ENCODE data around the gene DNAJA2.
A peak's percentile ranks its signal among the peaks of the same experiment; 100 is the strongest.
"Not testable (repeated sequence)": the region's sequence is repeated elsewhere in the genome, so short reads cannot be mapped to it uniquely, and the experiment has no call there.

Gene DNAJA2

GRCh38 chr16:46973207-46973995, at the start of gene DNAJA2:
TSS of gene DNAJA2 (minus strand) at chr16:46973674. CDS start at chr16:46973572, 102 bp downstream.
- peak; percentile 93 to 95 for DNase-seq (ENCODE audit: low read depth in 2 of 2)

- no peak for DNase-seq (ENCODE audit: low read depth in 2 of 2)
Measured at GRCh38 chr16:47019568-47019967, 46.1 kb upstream of the DNAJA2 start.

GRCh38 chr16:47018223-47018891, 44.9 kb upstream of the DNAJA2 start:
- peak; percentile 7 to 19 for DNase-seq (ENCODE audit: low read depth in 2 of 2)

GRCh38 chr16:47017636-47018035, 44.2 kb upstream of the DNAJA2 start:
- DNase-seq (ENCODE audit: low read depth in 2 of 2): no peak

- DNase-seq (ENCODE audit: low read depth in 2 of 2): no peak
Measured at GRCh38 chr16:47016700-47017133, 43.2 kb upstream of the DNAJA2 start.

- no peak for DNase-seq (ENCODE audit: low read depth in 2 of 2)
Measured at GRCh38 chr16:47013910-47014309, 40.4 kb upstream of the DNAJA2 start.

- DNase-seq (ENCODE audit: low read depth in 2 of 2): no peak
Measured at GRCh38 chr16:47013172-47013571, 39.7 kb upstream of the DNAJA2 start.

- DNase-seq (ENCODE audit: low read depth in 2 of 2): not testable (repeated sequence)
Measured at GRCh38 chr16:47010812-47011211, 37.3 kb upstream of the DNAJA2 start.

- no peak for DNase-seq (ENCODE audit: low read depth in 2 of 2)
Measured at GRCh38 chr16:47008612-47009011, 35.1 kb upstream of the DNAJA2 start.

- DNase-seq (ENCODE audit: low read depth in 2 of 2): no peak
Measured at GRCh38 chr16:47008174-47008573, 34.7 kb upstream of the DNAJA2 start.

GRCh38 chr16:47004652-47005051, 31.2 kb upstream of the DNAJA2 start:
- no peak for DNase-seq (ENCODE audit: low read depth in 2 of 2)

- not testable (repeated sequence) for DNase-seq (ENCODE audit: low read depth in 2 of 2)
Measured at GRCh38 chr16:47000066-47000465, 26.6 kb upstream of the DNAJA2 start.

GRCh38 chr16:46997844-46998243, 24.4 kb upstream of the DNAJA2 start:
- DNase-seq (ENCODE audit: low read depth in 2 of 2): no peak

- DNase-seq (ENCODE audit: low read depth in 2 of 2): no peak
Measured at GRCh38 chr16:46996952-46997458, 23.5 kb upstream of the DNAJA2 start.

GRCh38 chr16:46996391-46996790, 22.9 kb upstream of the DNAJA2 start:
- DNase-seq (ENCODE audit: low read depth in 2 of 2): no peak

- DNase-seq (ENCODE audit: low read depth in 2 of 2): no peak
Measured at GRCh38 chr16:46991729-46992704, 18.5 kb upstream of the DNAJA2 start.

- no peak for DNase-seq (ENCODE audit: low read depth in 2 of 2)
Measured at GRCh38 chr16:46986896-46987295, 13.4 kb upstream of the DNAJA2 start.

- DNase-seq (ENCODE audit: low read depth in 2 of 2): no peak
Measured at GRCh38 chr16:46986438-46986837, 13.0 kb upstream of the DNAJA2 start.

- no peak for DNase-seq (ENCODE audit: low read depth in 2 of 2)
Measured at GRCh38 chr16:46982335-46982734, 8.9 kb upstream of the DNAJA2 start.

- no peak for DNase-seq (ENCODE audit: low read depth in 2 of 2)
Measured at GRCh38 chr16:46980926-46981325, 7.5 kb upstream of the DNAJA2 start.

- DNase-seq (ENCODE audit: low read depth in 2 of 2): no peak
Measured at GRCh38 chr16:46976550-46976949, 3.1 kb upstream of the DNAJA2 start.

Data from stimulated activated CD4-positive, alpha-beta T cell treated with anti-CD3 and anti-CD28 coated beads, Interleukin-1b, Interleukin-23, amount 100 ng/mL, for 4 hours (primary cell).